AG09309 (cell line): Measurements from ENCODE around the gene SNX9.
"Not testable (repeated sequence)": the region's sequence is repeated elsewhere in the genome, so short reads cannot be mapped to it uniquely, and the experiment has no call there.

Source experiments
- DNase-seq: peaks from one replicate; pipeline ENCODE4 v3.0.0-alpha.2; 2010; ENCODE audit warnings: low read depth
- H3K4me3 ChIP-seq: 2 replicates; pipeline ENCODE4 v1.5.1; 2011; ENCODE audit warnings: mild to moderate bottlenecking, low read depth, low read length, moderate library complexity; ENCODE audit not compliant: control insufficient read depth
- CTCF ChIP-seq: IDR thresholded peaks from 2 replicates; pipeline ENCODE4 v1.5.1; 2011; ENCODE audit warnings: mild to moderate bottlenecking, low read depth, low read length, inconsistent platforms; ENCODE audit not compliant: insufficient read depth, control insufficient read depth; ENCODE audit errors: missing control alignments

SNX9 gene

GRCh38 chr6:157942351-157942750 lies 119.3 kb downstream of the SNX9 start:
- no peak for DNase-seq
- TF ChIP-seq CTCF: no peak
- H3K4me3 ChIP-seq: no peak overlapping the region

- no peak overlapping the region for H3K4me3 ChIP-seq
- no peak for TF ChIP-seq CTCF
- no peak for DNase-seq
These were observed 120.4 kb downstream of the SNX9 start for GRCh38 chr6:157943249-157943963.

- no peak for TF ChIP-seq CTCF
- DNase-seq: no peak
- H3K4me3 ChIP-seq: no peak overlapping the region
These were observed 120.9 kb downstream of the SNX9 start for GRCh38 chr6:157943964-157944283.

- H3K4me3 ChIP-seq: no peak overlapping the region
- DNase-seq: no peak
- TF ChIP-seq CTCF: no peak
These were observed 122.2 kb downstream of the SNX9 start for GRCh38 chr6:157944983-157945931.

- no peak overlapping the region for H3K4me3 ChIP-seq
- DNase-seq: no peak
- TF ChIP-seq CTCF: no peak
These were observed 123.1 kb downstream of the SNX9 start for GRCh38 chr6:157946053-157946617.

GRCh38 chr6:157946865-157947532 lies 124.0 kb downstream of the SNX9 start:
- DNase-seq: no peak
- no peak overlapping the region for H3K4me3 ChIP-seq
- peak; percentile 39 for TF ChIP-seq CTCF

GRCh38 chr6:157950899-157951298 lies 127.9 kb downstream of the SNX9 start:
- not testable (repeated sequence) for DNase-seq, H3K4me3 ChIP-seq
